Loucy (cell line): ENCODE measurements around the gene TMED1.

ENCODE experiments used
- EZH2phosphoT487 ChIP-seq: fragments of 200-600 bp; IDR thresholded peaks from 2 replicates; pipeline ENCODE4 v1.6.1; 2018; ENCODE audit warnings: antibody characterized with exemption, mild to moderate bottlenecking, moderate library complexity, borderline replicate concordance
- TF ChIP-seq, protein P1 (sequence below): fragments of 200-600 bp; sonication (generic); conservative IDR thresholded peaks from 2 replicates; pipeline ENCODE4 v1.5.1; 2014; ENCODE audit warnings: mild to moderate bottlenecking, antibody characterized with exemption, low read length

DNA sequence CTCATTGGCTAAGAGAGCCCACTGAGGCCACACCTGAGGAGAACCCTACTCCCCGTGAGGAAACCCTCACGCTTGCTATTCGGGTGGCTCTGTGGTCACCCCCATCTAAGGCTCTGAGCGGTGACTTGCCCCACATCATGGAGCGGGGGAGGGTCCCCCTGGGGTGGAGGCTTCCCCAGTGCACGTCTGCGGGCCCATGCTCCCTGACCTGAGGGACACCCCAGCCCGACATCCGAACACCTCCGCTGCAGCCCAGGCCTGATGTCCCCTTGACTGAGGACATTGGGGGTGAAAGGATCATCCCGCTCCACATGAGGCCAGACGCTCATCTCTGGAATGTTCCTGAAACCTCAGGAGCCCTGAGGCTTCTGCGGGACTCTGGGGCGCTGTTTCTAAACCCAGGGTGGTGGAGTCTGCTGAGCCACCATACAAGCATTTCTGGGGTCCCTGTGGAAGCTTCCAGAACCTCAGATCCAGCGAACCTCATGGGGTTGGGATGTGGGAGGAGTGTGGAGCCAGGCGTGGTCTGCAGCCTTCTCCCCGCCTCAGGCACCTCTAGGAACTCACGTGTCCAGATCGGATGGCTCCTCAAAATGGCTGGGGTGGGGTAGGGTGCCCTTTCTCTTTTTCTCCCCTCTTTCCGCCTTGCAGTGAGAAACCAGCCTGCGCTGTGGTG, 19.9 kb downstream of the TMED1 start:
- TF ChIP-seq, protein P1, sequence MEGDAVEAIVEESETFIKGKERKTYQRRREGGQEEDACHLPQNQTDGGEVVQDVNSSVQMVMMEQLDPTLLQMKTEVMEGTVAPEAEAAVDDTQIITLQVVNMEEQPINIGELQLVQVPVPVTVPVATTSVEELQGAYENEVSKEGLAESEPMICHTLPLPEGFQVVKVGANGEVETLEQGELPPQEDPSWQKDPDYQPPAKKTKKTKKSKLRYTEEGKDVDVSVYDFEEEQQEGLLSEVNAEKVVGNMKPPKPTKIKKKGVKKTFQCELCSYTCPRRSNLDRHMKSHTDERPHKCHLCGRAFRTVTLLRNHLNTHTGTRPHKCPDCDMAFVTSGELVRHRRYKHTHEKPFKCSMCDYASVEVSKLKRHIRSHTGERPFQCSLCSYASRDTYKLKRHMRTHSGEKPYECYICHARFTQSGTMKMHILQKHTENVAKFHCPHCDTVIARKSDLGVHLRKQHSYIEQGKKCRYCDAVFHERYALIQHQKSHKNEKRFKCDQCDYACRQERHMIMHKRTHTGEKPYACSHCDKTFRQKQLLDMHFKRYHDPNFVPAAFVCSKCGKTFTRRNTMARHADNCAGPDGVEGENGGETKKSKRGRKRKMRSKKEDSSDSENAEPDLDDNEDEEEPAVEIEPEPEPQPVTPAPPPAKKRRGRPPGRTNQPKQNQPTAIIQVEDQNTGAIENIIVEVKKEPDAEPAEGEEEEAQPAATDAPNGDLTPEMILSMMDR, result no peak
- TF ChIP-seq EZH2phosphoT487, result no peak
